Muscle layer of duodenum (tissue), 2 donors: ENCODE measurements around the gene PLD1.
"Not testable (repeated sequence)": the region's sequence is repeated elsewhere in the genome, so short reads cannot be mapped to it uniquely, and the experiment has no call there.

Experiments
- H3K27ac ChIP-seq: one replicate; pipeline ENCODE4 v1.7.0; 2013; ENCODE audit warnings: mild to moderate bottlenecking, low read length
- H3K27me3 ChIP-seq: one replicate; pipeline ENCODE4 v1.7.0; 2013; ENCODE audit warnings: low read depth, mild to moderate bottlenecking, control low read depth, low read length
- H3K36me3 ChIP-seq, 2 donors: one replicate each; pipeline ENCODE4 v1.7.0; 2013; ENCODE audit warnings: low read length in 2 of 2, control low read depth in 1 of 2, mild to moderate bottlenecking in 1 of 2; ENCODE audit not compliant: insufficient read depth in 2 of 2, control insufficient read depth in 1 of 2
- H3K4me1 ChIP-seq, 2 donors: one replicate each; pipeline ENCODE4 v1.7.0; 2013; ENCODE audit warnings: low read length in 2 of 2, mild to moderate bottlenecking in 2 of 2, control low read depth in 1 of 2, moderate library complexity in 1 of 2; ENCODE audit not compliant: insufficient read depth in 2 of 2, control insufficient read depth in 1 of 2
- H3K4me3 ChIP-seq, 2 donors: one replicate each; pipeline ENCODE4 v1.7.0; 2013; ENCODE audit warnings: low read length in 2 of 2, low read depth in 1 of 2, mild to moderate bottlenecking in 1 of 2
- H3K9me3 ChIP-seq, 2 donors: one replicate each; pipeline ENCODE4 v1.7.0; 2013; ENCODE audit warnings: low read length in 2 of 2, control low read depth in 1 of 2, mild to moderate bottlenecking in 1 of 2; ENCODE audit not compliant: control insufficient read depth in 1 of 2
- donor health status: healthy.

PLD1 gene

DNA sequence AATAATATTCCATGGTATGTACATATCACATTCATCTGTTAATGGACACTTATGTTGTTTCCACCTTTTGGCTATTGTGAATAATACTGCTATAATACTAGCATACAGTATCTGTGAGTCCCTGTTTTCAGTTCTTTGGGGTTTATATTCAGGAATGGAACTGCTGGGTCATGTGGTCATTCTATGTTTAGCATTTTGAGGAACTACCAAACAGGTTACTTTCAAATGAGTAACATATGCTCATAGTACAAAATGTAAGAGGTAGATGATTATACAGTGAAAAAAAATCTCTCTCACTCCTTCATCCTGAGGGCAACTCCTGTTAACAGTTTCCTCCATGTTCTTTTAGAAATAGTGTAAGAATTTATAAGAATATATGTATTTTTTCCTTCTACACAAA lies 162.2 kb downstream of the PLD1 start:
- Histone ChIP-seq H3K4me1 (peaks cover 0 to 3% of the 10 kb centered on the region in 2 donors), H3K9me3 (no peaks in the 10 kb centered on the region), H3K27me3 (no peaks in the 10 kb centered on the region), H3K27ac (no peak overlapping the region), H3K36me3 (no peaks in the 10 kb centered on the region), H3K4me3 (no peak overlapping the region)

DNA sequence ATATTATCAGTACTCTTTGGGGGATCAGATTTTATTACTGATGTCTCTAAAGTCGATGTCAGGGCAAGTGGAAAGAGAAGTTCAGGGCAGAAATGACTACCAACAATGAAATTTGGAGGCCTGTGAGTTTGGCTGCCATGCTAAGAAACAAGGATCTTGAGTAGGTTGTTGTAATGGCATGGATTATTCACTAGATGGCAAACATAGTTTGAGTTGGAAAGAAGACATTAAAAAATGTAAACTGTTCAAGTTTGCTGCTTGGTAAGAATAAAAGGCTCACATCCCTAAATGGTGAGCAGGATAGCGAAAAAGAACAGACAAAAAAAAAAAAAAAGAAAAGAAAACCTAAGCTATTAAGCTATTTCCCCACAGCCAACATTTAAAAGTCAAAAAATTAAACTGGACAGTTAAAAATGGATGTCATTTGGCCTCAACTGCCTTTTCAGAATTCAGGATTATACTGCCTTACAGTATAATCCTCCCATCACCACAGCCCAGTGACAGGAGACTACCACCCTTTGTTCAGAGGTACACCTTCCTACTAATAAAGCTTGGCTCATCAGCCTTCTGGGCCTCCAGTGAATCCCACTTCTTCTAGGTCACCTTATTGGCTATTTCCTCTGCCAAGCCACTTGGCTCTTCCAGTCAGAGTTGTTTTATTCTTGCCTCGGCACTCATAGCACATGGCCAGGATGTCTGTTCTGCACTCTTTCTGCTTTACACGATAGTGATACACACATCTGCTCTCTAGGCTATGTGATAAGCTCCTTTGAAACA lies 163.7 kb downstream of the PLD1 start:
- Histone ChIP-seq H3K4me1 (peaks cover 0 to 3% of the 10 kb centered on the region in 2 donors), H3K27ac (peak overlapping the region; percentile 52)

GRCh38 chr3:171644681-171645080 lies 165.6 kb downstream of the PLD1 start:
- Histone ChIP-seq H3K4me3 (no peak overlapping the region), H3K4me1 (no peaks in the 10 kb centered on the region), H3K36me3 (peaks cover 6 to 9% of the 10 kb centered on the region in 2 donors), H3K9me3 (no peaks in the 10 kb centered on the region), H3K27me3 (no peaks in the 10 kb centered on the region), H3K27ac (no peak overlapping the region)

More for the DNA sequence above, 163.7 kb downstream of the PLD1 start:
- Histone ChIP-seq H3K27me3 (no peaks in the 10 kb centered on the region), H3K36me3 (peaks cover 4 to 5% of the 10 kb centered on the region in 2 donors), H3K4me3 (no peak overlapping the region), H3K9me3 (no peaks in the 10 kb centered on the region)

DNA sequence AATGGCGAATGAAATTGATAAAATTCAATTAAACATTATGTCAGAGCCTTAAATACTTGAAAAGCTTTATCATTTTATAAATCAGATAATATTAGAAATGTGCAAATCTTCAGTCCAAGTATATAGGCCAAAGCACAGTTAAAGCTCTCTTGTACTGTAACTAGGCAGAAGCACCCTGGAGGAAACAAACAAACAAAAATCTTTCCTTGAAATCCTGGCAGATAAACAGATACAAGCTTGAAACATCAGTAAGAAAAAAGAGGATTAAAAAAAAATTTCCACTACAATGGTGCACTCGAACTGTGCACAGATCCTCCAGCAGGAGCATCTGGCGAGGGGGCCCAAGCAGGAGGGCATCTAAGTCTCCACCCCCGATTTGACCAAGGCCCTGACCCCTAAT lies 166.6 kb downstream of the PLD1 start:
- Histone ChIP-seq H3K4me3 (no peak overlapping the region), H3K4me1 (no peaks in the 10 kb centered on the region), H3K27ac (no peak overlapping the region), H3K9me3 (no peaks in the 10 kb centered on the region), H3K27me3 (no peaks in the 10 kb centered on the region), H3K36me3 (peaks cover 6 to 9% of the 10 kb centered on the region in 2 donors)

DNA sequence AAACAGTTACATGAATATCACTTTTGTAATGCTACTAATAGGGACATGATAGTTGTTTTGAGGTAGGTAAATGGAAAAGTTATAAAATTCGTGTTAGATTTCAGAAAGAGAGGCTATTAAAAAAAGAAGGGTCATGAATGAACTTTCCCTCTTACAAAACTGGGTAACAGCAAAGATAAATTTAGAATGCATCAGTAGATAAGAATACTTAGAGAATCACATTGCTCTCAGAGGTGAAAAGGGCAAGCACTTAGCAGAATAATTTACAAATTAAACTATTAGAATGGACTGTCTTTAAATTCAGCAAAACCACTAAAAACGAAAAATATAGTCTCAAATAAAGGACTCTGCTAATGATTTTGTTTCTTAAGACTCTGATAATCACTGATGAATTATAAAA lies 167.2 kb downstream of the PLD1 start:
- H3K27ac ChIP-seq: no peak overlapping the region
- peaks cover 6 to 9% of the 10 kb centered on the region in 2 donors for H3K36me3 ChIP-seq
- no peaks in the 10 kb centered on the region for H3K4me1 ChIP-seq
- no peaks in the 10 kb centered on the region for H3K27me3 ChIP-seq
- no peaks in the 10 kb centered on the region for H3K9me3 ChIP-seq
- H3K4me3 ChIP-seq: no peak overlapping the region

DNA sequence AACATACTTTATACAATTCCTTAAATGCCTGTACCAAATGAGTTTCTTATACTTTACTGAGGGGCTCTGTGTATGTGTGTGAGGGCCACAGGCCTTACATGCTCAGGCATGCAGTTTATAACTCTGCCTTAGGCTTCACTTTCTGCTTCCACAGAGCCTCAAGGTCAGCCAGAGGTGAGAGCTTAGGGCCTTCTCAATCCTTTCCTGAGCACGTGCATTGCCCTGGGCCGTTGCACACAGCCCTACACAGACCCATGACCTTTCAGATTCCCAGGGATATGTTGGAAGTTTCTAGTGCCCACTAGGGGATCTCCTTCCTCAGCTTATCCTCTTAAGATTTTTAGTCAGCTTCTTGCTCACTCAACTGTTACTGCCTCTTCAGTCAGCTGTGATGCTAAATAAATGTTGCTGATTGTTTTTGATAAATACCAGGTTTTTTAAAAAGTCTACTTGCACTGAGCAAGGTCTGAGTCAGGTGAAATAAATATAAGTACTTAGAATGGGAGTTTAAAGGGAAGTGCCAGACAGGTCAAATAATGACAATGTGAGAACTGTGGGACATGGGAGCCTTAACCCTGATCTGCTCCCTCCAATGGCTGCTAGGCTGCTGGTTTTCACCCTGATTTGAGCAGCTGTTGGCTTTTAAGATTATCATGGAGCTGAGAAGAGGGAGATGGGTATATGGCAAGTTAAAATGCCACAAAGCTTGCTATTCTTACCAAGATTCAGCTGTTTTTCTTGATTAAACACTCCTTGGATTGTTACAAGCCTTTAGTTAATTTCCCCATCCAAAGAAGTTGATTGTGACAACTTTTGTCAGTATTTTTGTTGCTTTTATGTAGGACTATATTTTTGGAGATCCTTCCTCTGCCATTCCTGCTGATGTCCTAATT lies 169.5 kb downstream of the PLD1 start:
- H3K27ac ChIP-seq: no peak overlapping the region
- H3K4me1 ChIP-seq: no peaks in the 10 kb centered on the region
- no peaks in the 10 kb centered on the region for H3K9me3 ChIP-seq
- no peak overlapping the region for H3K4me3 ChIP-seq
- peaks cover 6 to 9% of the 10 kb centered on the region in 2 donors for H3K36me3 ChIP-seq
- no peaks in the 10 kb centered on the region for H3K27me3 ChIP-seq

DNA sequence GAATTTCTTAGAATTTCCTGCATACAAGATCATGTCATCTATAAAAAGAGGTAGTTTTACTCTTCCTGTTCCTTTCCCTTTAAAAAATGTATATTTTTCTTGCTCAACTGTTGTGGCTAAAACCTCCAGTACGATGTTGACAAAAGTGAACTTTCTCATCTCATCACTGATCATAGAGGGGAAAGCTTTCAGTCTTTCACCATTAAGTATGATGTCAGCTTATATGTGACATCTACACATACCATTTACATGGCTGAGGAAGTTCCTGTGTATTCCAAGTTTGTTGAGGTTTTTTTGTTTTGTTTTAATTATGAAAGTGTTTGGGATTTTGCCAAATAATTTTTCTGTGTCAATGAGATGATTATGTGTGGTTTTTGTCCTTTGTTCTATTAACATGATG lies 173.6 kb downstream of the PLD1 start:
- Histone ChIP-seq H3K27me3 (no peaks in the 10 kb centered on the region), H3K9me3 (no peaks in the 10 kb centered on the region), H3K4me1 (no peaks in the 10 kb centered on the region), H3K4me3 (no peak overlapping the region), H3K27ac (no peak overlapping the region), H3K36me3 (peaks cover 2 to 6% of the 10 kb centered on the region in 2 donors)

- Histone ChIP-seq H3K4me3 (no peak overlapping the region), H3K27me3 (no peaks in the 10 kb centered on the region), H3K36me3 (peaks cover 0 to 3% of the 10 kb centered on the region in 2 donors), H3K27ac (no peak overlapping the region), H3K4me1 (no peaks in the 10 kb centered on the region), H3K9me3 (no peaks in the 10 kb centered on the region)
Measured at GRCh38 chr3:171632766-171633165, 177.5 kb downstream of the PLD1 start.

DNA sequence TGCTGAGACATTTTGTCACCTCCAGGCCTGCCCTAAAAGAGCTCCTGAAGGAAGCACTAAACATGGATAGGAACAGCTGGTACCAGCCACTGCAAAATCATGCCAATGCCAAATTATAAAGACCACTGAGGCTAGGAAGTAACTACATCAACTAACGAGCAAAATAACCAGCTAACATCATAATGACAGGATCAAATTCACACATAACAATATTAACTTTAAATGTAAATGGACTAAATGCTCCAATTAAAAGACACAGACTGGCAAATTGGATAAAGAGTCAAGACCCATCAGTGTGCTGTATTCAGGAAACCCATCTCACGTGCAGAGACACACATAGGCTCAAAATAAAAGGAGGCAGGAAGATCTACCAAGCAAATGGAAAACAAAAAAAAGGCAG lies 183.5 kb downstream of the PLD1 start:
- not testable (repeated sequence) for H3K4me3 ChIP-seq, H3K4me1 ChIP-seq, H3K27ac ChIP-seq, H3K9me3 ChIP-seq, H3K27me3 ChIP-seq, H3K36me3 ChIP-seq

DNA sequence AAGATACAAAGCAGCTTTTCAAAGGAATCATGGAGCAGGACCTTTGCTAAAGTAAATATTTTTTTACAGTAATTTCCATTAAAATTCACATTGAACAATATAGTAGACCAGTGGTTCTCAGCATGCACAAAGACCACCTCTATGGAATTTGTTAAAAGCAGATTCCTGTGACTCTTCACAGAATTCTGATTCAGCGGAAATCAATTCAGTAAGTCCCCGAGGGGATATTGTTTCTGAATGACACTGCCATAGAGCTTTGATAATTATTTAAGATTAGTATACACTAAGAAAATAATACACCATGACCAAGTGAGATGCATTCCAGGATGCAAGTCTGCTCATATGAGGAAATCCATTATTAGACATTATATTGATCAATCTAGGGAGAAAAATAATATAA lies 188.2 kb downstream of the PLD1 start:
- H3K4me3 ChIP-seq: no peak overlapping the region
- peaks cover 0 to 3% of the 10 kb centered on the region in 2 donors for H3K9me3 ChIP-seq
- peaks cover 3 to 5% of the 10 kb centered on the region in 2 donors for H3K36me3 ChIP-seq
- H3K27me3 ChIP-seq: no peaks in the 10 kb centered on the region
- no peaks in the 10 kb centered on the region for H3K4me1 ChIP-seq
- H3K27ac ChIP-seq: no peak overlapping the region

- no peaks in the 10 kb centered on the region for H3K27me3 ChIP-seq
- H3K27ac ChIP-seq: no peak overlapping the region
- peaks cover 5 to 9% of the 10 kb centered on the region in 2 donors for H3K36me3 ChIP-seq
Measured at GRCh38 chr3:171620825-171621434, 189.4 kb downstream of the PLD1 start.

More at GRCh38 chr3:171620825-171621434, 189.4 kb downstream of the PLD1 start:
- H3K4me3 ChIP-seq: no peak overlapping the region
- no peaks in the 10 kb centered on the region for H3K4me1 ChIP-seq
- H3K9me3 ChIP-seq: no peaks in the 10 kb centered on the region
